GM18499 (cell line): ENCODE data around the gene KCNK10.

Experiments
- ATAC-seq: cut with Tn5 transposase; IDR thresholded peaks from one replicate; pipeline ENCODE4 v1.9.1; 2021; ENCODE audit warnings: moderate number of reproducible peaks; ENCODE audit not compliant: insufficient read depth, unreplicated experiment

The KCNK10 gene, protein sequence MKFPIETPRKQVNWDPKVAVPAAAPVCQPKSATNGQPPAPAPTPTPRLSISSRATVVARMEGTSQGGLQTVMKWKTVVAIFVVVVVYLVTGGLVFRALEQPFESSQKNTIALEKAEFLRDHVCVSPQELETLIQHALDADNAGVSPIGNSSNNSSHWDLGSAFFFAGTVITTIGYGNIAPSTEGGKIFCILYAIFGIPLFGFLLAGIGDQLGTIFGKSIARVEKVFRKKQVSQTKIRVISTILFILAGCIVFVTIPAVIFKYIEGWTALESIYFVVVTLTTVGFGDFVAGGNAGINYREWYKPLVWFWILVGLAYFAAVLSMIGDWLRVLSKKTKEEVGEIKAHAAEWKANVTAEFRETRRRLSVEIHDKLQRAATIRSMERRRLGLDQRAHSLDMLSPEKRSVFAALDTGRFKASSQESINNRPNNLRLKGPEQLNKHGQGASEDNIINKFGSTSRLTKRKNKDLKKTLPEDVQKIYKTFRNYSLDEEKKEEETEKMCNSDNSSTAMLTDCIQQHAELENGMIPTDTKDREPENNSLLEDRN

DNA sequence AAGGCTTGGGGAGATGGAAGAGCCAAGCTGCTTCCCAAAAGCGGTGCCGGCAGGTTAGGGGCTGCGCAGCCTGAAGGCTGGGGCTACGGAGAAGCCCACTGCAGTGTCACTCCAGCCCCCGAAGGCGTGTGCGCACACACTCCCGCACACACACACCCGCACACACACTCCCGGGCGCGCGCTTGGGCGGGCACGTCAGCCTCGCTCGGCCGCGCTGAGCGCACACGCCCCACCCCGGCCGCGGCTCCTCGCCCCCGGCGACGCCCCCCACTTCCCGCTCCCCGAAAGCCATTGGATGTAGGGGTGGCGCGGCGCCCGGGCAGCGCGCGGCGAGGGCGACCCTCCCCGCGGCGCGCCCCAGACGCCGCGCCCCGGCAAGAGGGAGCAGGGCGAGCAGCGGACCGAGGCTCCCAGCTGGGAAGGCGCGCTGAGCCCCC is at the start of gene KCNK10:
Gene KCNK10 (minus strand): TSS at position 184 of the 437 bp plus-strand sequence. CDS start 471 bp downstream, outside the sequence.
- ATAC-seq, result no peak

DNA sequence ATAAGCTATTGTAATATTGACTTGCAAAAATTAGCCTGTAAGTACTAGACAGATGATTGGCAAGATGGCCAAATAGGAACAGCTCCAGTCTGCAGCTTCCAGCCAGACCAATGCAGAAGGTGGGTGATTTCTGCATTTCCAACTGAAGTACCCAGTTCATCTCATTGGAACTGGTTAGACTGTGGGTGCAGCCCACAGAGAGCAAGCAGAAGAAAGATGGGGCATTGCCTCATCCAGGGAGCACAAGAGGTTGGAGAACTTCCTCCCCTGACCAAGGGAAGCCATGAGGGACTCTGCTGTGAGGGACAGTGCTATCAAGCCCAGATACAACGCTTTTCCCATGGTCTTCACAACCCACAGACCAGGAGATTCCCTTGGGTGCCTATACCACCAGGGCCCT is 46.4 kb upstream of the KCNK10 start:
- ATAC-seq, result no peak

DNA sequence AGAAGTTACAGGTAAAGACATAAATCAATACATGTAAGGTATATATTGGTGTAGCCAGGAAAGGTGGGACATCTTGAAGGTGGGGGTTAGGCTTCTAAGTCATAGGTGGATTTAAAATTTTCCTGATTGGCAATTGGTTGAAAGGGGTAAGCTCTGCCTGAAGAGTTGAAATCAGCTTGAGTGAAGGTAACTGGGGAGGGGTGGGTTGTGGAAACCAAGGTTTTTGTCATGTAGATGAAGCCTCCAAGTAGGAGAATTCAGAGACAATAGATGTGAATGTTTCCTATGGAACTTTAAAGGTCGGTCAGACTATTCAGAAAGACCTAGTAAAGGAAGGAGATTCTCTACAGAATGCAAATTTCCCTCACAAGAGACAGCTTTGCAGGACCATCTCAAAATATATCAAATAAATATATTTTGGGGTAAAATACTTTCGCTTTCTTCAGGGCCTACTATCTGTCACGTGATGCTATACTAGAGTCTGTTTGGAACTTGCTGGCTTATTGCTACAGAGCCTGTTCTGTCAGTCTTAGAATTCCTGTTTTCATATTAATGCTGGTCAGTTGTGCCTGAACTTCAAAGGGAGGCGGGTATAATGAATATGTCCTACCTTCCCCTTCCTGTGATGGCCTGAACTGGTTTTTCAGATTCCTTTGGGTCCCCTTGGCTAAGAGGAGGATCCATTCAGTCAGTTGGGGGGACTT is 41.8 kb upstream of the KCNK10 start:
- ATAC-seq, result no peak

DNA sequence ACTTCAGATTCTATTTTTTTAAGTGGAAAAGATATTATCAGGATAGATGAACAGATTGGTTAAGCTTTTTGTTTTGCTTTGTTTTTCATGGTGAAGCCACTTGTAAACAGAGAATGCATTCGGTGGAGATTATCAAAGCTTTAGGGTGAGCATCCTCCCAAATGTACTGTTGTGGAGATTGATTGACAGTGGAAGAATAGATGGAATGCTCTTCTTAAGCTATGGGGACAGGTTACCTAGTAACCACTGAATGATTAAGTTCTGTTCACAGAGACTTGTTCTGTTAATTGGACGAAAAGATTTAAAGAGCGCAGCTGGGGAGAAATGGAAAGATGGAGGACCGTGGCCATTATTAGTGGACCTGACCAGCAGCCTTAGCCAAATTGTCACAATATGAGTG is 40.6 kb upstream of the KCNK10 start:
- ATAC-seq, result no peak

DNA sequence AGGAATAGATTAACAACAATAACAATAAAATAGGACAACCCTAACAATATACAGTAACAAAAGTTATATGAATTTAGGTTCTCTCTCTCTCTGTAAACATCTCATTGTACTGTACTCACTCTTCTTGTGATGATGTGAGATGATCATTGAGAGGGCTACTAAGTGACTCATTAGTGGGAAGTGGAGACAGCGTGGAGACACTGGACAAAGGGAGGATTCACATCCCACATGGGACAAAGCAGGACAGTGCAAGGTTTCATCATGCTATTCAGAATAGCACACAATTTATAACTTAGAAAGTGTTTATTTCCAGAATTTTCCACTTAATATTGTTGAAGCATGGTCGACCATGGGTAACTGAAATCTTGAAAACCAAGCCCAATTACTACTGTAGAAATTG is 36.4 kb upstream of the KCNK10 start:
- no peak for ATAC-seq

DNA sequence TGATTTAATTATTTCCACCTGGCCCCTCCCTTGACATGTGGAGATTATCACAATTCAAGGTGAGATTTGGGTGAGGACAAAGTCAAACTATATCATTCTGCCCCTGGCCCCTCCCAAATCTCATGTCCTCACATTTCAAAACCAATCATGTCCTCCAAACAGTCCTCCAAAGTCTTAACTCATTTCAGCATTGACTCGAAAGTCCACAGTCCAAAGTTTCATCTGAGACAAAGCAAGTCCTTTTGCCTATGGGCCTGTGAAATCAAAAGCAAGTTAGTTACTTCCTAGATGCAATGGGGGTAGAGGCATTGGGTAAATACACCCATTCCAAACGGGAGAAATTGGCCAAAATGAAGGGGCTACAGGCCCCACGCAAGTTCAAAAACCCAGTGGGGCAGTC is 31.3 kb upstream of the KCNK10 start:
- ATAC-seq, result no peak

DNA sequence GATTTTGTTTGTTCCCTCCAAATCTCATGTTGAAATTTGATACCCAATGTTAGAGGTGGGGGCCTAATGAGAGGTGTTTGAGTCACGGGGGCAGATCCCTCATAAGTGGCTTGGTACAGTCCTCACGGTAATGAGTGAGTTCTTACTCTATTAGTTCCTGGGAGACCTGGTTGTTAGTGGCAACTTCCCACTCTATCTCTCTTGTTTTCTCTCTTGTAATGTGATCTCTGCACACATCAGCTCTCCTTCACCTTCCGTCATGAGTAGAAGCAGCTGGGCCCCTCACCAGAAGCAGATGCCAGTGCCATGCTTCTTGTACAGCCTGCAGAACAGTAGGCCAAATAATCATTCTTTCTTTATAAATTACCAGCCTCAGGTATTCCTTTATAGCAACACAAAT is 29.6 kb upstream of the KCNK10 start:
- ATAC-seq, result no peak

DNA sequence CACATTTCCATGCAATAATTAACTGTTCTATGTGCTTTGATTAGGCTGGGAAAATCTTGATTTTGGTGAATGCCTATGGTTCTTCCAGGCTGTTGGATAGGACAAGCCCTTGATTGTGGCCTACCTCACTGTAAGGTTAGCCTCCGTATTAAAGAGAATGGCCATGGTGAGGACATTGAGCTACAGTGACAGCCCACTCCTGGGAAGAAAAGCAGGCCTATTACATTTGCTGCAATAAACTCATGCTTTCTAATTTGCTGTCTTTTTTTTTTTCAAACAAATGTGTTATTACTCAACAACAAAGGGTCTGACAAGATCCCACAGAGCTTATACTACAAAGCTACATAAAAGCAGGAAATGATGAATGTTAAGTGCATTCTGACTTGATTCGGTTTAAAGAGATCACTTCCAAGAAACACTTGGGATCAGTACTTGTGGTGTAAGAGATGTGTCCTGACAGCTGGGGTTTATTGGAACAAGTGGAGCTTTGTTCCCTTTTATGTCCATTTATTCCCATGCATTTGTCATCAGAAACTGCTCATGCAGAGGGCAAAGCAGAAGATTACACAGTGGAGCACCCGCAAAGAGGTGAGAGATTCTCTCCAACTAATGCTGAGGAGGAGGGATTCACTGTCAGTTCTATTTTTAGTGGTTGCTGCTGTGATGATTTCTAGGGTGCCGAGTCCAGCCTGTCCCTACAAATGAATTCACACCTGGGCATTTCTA is 29.1 kb upstream of the KCNK10 start:
- no peak for ATAC-seq

DNA sequence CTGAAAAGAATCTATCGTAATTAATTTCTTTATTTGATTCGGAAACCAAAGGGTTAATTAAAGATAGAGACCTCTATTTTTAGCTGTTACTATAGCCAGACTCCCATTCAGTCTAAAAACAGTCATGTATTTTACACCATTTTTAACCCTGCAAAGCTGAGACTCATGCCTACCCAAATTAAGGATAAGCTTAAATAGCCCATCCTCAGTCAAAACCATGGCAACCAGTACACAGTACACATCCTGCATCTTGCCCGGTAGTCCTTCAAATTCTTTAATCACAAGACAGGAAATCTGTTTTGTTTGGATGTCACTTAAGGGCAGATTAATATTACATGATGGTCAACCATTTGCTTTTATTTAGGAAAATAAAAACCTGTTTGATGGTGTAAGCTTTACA is 25.5 kb upstream of the KCNK10 start:
- no peak for ATAC-seq

DNA sequence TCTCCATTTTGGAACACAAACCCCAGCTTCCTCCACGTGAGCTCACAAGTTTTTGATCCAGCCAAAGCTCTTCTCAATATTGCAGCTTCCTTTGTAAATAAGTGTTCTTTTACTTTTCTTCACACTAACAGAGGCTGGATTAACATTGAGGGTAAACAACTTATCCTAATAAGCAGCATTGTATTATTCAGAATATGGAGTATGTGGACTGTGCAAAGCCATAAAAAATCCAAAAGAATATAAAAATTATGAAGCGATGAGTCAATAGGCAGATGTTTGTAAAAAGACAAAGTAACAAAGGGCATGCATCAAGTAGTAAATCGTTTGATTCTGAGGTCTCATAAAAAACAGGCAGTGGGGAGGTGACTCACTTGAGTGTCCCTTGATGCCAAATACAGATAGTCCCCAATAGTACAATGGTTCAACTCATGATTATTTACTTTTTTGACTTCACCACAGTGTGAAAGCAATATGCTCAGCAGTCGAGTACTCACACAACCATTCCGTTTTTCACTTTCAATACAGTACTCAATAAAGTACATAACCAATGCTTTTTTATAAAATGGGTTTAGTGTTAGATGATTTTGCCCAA is 23.1 kb upstream of the KCNK10 start:
- no peak for ATAC-seq

DNA sequence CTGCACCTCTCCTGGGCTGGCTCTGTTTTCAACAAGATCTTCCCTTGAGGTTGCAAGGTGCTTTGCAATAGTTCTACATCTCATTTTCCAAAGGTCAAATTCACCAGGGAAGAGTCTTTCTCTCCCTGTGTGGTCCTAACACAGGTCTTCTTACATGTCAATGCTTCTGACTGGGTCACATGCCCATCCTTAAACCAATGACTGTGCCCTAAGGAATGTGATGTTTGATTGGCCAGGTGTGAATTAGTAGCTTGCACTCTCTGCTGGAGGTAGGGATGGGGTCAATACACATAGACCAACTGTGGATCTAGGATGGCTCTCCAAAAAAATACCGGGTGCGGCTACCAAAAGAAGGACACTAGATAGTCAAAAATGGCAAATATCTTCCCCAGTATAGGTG is 19.9 kb upstream of the KCNK10 start:
- no peak for ATAC-seq

DNA sequence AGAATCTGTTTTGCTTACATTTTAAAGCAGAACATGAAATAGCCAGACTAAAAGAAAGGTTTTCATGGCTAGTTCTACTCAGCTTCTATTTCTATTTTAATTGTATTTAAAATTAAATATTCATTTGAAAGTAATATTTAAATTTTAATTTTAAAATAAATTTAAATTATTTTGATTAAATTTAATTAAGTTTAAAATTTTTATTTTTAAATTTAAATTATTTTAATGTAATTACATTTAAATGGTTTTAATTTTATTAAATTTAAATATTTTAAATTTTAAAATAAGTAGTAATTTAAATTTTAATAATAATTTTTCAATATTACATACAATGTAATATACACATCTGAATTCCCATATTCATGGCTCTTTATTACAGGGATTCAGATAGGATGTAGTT is 17.3 kb upstream of the KCNK10 start:
- no peak for ATAC-seq

DNA sequence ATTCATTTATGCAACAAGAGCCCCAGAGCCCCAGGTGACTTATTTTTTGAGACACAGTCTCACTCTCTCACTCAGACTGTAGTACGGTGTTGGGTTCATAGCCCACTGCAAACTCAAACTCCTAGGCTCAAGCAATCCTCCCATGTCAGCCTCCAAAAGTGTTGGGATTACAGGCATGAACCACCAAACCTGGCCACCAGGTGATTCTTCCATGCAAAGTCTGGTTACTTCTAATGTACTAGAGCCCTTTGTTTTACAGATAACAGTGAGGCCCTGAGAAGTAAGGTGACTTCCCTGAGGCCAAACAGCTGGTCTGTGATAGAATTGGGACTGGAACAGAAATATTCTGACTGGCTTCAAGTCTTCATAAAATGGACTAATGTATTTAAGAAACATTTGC is 10.0 kb upstream of the KCNK10 start:
- no peak for ATAC-seq

DNA sequence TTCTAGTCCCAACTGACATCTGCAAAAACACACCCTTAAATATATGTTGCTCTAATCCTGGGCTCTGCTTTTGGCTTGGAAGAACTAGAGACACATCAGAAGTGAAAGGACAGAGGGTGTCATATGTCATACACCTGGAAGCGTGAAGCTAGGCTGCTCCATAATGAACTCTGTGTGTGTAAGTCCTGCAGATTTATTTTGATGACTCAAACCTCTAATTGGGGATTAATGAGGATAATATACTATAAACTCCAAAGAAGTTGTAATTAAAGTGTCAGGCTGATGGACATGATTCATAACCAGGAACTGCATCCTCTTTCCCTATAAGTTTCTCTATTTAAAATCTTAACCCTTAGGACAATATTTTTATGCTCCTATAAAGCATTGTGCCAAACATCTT is 4.4 kb upstream of the KCNK10 start:
- no peak for ATAC-seq

DNA sequence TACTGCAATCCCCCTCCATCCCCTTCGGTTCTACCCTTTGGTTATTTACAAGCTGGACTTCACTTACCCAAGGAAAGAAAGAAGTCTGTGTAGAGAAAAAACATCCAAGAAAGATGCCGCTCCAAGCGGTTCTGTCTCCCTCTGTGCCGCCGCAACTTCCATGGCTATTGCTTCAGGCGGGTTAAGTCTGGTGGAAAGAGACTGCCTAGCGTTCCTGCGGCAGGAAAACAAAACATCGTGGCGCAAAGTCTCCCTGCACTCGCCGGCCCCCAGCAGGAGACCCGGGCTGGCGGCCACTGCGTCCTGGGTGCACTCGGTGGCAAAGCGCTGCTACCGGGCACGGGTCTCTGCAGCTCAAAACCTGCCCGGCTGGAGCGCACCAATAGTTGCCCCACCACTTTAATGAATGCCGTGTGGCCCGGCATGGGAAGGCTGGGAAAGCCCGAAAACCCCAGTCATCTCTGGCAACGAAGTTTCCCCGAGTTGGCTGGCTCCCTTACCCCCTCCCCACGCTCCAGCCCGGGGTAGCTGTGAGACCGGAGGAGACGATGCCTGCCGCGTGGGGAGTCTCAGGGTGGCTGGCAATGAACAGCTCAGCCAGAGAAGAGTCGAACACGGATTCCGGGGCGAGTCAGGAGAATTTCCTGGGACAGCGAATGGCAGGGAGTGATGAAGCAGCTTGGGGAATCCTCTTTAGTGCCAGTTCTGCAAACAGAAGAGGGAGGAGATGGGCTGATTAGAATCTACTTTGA is 3.5 kb upstream of the KCNK10 start:
- no peak for ATAC-seq

DNA sequence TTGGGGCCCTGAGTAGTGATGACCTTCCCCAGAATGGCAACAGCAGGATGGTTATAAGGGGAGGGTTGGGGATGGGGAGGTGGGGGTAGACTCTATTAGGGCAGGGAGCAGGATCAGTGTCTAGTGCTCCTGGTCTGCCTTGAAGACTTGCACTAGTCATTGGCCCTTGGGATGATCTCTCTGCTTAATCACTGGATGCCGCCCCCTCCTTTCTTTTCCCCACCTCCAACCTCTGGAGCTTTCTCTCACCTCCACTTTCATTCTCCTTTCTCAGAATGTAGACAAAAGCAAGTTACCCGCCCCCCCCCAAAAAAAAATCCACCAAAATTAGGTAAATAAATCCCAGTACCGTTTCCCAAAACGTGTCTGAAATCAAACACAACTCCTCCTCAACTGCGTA is 2.8 kb upstream of the KCNK10 start:
- no peak for ATAC-seq

DNA sequence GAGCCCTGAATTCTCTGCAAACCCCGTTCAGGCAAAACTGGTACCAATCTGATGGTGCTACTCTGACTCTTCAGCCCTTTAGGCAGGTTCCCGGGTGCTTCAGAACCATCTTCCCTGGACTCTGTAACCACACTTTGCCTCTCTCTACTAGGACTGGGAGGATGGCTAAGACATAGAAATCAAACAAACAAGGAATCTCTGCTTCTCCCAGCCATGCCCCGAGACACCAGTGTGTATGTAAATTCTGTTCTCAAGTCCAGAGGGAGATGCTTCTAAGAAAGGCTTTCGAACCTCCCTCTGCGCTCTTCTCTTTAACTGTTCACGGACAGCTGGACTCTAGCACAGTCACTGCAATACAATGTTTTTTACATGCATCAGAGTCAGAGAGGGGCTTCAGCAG is 1.9 kb upstream of the KCNK10 start:
- no peak for ATAC-seq

DNA sequence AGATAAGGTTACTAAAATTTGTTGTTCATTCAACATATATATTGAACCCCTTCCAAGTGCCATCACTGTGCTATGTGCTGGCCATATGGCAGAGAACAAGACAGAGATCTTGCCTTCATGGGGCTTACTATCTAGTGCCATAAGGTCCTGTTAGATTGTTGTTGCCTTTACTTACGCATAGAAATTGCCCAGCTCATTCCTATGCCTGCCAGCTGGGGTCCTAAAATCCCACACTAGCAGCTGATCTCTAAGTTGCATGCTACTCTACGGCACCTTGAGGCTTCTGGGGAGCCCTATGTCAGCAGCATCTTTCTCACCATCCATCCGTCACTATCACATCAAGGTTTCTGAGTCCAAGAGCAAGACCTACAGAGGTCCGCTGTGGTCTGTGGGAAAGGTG is 1.4 kb upstream of the KCNK10 start:
- no peak for ATAC-seq

DNA sequence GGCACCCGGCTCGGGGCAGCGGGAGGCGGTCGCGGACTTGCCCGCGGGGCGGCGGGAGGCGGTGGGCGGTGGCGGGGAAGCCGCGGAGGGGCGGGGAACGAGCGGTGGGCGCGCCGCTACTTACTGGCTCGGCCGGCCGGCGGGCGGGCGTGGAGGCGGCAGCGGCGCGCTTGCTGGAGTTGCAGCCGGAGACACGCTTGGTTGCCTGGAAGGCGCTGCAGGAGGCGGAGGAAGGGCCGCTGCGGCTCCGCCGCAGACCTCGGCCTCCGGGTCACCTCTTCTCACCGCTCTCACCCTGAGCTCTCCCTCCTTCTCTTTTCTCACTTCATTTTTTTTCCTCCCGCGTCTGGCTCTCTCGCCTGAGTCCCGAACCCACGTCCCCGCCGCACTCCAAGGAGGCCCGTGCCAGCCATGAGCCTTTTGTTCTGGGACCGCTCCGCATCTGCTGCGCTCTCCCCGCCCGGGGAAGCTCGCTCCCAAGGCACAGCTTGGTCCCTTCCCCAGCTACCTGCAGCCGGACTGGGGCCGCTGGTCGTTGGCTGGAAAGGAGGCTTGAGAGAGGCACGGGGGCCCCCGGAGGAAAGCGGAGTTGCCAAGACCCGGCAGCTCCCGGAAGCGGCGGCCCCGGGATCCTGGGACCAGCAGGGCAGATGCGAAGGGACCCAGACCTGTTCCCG is 592 bp upstream of the KCNK10 start:
- ATAC-seq, result peak; percentile 75
